GM18508 (cell line): Measurements from ENCODE around the gene MTARC2.
"Not testable (repeated sequence)": the region's sequence is repeated elsewhere in the genome, so short reads cannot be mapped to it uniquely, and the experiment has no call there.

Source experiments
- ATAC-seq: cut with Tn5 transposase; IDR thresholded peaks from one replicate; pipeline ENCODE4 v1.9.1; 2021; ENCODE audit warnings: moderate number of reproducible peaks; ENCODE audit not compliant: insufficient read depth, unreplicated experiment

MTARC2 gene

DNA sequence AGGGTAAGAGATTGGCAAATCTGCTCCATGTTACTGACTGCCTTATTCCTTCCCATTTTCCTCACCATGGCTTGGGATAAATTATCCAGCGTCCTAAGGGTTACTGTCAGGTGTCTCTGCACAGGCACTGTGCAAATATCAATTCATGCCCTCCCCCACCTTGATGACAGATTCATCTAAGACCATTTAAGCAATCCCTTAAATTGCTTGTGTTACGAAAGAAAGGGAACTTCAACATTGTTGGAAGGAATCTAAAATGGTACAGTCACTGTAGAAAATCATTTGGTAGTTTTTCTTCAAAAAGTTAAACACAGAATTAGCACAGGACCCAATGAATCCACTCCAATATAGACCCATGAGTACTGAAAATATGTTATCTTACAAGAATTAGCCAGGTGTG is 17.6 kb upstream of the MTARC2 start:
- no peak for ATAC-seq

DNA sequence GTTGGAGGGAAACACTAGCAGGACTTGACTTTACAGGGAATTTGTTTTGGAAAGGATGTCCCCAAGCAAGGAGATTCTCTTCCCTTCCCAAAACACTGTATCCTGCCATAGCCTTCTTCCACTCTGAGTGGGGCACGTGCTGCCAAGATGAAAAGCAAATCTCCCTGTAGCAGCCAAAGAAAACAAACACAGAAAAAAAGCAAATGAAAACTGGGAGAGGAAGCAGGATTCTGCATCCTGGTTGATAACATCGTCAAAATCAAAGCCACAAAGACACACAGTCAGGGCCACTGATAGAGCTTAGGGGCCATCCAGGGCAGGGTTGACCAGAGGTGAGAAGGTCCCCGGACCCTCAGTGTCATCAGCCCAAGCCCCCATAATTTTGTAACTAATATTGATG is 16.0 kb upstream of the MTARC2 start:
- ATAC-seq, result no peak

DNA sequence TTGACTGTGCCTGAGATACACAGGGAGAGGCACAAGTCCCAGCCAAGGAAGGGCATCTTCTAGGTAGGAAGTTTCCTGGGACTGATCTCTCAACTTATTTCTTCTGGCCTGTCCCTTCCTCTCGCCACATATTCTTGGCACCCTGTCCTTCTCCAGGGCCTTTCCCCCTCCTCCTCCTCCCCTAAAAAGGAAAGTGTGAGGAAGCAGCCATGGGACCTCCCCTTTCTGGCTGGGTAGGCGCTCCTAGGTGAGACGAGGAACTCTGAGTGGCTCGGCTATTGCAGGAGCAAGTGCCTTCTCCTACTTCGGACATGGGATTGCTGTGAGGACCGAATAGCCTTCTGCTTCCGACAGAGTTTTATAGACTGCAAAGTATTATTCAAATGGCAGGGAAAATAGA is 15.5 kb upstream of the MTARC2 start:
- ATAC-seq, result no peak

DNA sequence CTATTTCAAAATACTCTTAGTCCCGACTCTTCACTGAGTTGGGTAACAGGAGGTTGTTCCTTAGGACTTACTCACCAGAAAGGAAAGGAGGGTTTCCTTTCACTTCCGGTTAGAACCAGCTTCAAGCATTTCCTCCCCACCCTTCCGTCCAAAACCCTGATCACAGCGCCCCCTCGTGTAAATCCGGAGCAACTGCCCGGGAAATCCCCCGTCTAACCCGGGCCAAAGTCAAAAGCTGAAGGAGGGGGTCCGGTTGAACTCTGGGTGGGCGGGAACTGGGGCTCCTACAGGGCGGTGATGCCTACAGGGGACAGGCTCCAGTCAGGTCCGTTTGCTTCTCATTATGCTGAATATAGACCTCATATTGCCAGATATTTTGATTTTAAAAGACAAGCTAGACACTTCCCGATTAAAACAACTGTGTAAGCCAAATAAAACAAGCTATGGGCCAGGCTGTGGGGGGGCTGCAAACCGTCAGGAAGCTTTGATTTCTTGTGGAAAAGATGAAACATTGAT is 15.0 kb upstream of the MTARC2 start:
- ATAC-seq, result no peak

DNA sequence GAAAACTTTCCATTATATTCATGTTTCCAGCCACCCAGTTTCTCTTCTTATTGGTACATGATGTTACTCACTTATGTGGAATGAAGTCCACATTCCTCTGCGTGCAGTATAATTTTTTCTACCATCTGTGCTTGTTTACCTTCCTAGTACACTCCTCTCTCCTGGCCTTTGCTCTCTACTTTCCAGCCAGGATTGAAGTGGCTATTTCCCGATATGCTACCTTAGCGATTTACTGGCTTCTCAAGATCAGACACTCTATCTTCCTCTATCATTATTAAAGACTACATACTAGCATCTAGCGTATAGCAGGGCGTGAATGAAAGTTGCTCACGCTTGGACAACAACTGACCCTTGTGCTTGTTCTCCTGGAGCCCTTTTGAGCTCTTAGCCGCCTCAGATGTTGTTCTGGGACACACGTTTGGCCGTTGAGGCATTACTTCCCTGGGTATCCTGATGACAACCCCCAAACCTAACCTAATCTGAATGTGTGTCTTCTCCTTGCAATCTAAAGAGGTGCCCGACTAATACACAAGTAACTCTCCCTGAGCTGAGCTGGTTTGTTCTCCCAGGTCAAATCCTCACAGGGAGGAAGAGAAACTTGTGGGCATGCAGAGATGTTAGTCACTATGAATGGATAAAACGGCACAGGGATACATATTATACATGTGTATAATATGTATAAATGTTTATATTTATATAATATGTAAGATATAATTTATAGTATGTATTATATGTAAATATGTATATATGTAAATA is 13.4 kb upstream of the MTARC2 start:
- ATAC-seq, result no peak

DNA sequence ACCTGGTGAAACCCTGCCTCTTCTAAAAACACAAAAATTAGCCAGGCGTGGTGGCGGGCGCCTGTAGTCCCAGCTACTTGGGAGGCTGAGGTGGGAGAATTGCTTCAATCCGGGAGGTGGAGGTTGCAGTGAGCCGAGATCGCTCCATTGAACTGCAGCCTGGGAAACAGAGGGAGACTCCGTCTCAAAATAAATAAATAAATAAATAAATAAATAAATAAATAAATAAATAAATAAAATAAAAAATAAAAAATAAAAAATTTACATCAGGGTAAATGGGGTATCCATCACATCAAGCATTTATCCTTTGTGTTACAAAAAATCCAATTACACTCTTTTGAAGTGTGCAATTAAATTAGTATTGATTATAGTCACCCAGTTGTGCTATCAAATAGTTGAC is 11.8 kb upstream of the MTARC2 start:
- not testable (repeated sequence) for ATAC-seq

DNA sequence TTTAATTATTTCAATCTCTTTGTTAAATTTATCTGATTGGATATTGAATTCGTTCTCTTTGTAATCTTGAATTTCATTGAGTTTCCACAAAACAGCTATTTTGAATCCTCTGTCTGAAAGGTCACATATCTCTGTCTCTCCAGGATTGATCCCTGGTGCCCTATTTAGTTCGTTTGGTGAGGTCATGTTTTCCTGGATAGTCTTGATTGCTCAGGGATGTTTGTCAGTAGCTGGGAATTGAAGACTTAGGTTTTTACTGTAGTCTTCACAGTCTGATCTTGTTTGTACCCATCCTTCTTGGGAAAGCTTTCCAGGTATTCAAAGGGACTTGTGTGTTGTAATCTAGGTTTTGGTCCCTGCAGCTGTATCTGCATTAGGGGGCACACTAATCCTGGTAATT is 6.8 kb upstream of the MTARC2 start:
- ATAC-seq, result no peak

DNA sequence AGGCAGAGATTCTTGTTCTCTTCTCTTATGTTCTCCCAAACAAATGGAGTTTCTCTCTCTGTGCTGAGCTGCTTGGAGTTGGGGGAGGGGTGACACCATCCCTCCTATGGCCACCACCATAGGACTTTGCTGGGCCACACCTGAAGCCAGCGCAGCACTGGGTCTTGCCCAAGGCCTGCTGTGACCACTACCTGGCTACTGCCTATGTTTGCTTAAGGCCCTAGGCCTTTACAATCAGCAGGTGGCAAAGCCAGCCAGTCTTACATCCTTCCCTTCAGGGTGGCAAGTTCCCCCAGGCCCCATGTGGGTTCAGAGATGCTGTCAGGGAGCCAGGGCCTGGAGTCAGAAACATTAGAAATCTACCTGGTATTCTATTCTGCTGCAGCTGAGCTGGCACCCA is 6.3 kb upstream of the MTARC2 start:
- ATAC-seq, result no peak

DNA sequence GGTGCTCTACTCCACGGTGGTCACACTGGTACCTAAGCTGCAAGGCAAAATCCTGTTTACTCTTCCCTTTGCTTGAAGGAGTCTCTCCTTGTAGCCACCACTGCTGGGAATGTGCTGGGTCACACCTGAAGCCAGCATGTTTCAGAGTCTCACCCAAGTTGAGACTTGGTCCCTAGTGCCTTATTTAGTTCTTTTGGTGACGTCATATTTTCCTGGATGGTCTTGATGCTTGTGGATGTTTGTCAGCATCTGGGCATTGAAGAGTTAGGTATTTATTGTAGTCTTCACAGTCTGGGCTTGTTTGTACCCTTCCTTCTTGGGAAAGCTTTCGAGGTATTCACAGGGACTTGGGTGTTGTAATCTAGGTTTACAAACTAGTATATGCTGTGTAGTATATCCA is 5.6 kb upstream of the MTARC2 start:
- no peak for ATAC-seq

DNA sequence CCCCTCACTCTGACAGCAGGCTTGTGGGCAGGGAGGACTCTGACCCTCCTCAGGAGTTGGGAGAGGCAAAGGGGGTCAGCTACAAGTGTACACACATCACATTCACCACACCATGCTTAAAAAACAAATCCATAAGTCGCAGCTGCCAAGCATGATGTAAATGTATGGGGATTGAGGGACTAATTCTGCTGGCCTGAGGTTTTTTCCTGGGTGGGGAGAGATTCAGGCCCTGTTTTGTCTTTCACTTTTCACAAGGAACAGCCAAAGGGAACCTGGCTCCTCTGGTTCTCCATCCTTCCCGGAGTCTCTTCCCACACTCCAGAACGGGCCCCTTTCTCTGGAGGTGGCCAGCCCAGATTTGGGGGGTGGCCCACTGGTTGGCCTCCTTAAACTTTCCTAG is 1.3 kb upstream of the MTARC2 start:
- ATAC-seq, result no peak

DNA sequence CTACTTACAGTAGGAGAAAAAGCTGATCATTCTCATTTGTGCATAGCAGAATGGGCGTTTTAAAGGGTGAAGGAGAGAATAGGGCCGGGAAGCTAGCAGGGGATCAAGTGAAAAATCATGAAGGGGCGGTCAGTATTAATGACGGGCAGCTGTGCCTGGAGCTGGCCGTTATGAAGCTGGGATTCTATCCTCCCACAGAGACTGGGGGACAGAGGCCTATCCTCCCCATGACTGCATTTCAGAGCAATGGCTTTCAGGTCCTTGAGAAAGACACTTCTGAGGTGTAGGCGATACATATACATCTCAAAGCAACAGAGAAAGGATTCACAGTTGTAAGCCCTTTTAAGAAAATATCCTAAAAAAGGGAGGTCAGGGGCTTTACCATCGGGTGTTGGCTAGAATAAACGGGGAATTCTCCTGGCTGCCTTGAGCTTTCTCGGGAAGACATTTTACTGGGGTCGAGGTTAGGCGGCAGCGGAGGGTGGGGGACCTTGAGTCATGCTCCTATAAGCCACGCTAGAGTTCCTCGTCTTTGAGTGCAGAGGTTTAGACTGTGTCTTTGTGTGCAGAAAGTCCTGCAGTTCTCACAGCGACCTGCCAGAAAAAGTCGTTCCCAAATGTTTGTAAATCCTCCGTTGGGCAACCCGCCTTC is 559 bp upstream of the MTARC2 start:
- ATAC-seq, result no peak

DNA sequence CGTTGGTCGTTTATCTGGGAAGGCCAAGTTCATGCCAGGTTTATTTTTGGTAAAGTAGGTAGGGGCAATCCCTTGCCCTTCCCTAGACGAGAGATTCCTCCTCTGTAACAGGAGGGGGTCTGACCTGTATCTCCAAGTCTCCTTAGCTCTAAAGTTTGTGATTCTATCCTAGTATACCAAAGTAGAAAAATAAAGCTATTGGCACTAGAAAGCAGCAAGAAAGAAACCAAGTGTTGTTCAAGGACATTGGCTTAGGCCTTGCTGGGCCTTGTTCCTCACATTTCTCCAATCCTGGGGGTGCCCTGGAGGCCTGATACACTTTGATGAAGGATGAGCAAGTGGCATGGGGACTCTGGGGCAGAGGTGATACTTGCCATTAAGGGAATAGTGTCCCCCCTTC is 814 bp downstream of the MTARC2 start:
- no peak for ATAC-seq

DNA sequence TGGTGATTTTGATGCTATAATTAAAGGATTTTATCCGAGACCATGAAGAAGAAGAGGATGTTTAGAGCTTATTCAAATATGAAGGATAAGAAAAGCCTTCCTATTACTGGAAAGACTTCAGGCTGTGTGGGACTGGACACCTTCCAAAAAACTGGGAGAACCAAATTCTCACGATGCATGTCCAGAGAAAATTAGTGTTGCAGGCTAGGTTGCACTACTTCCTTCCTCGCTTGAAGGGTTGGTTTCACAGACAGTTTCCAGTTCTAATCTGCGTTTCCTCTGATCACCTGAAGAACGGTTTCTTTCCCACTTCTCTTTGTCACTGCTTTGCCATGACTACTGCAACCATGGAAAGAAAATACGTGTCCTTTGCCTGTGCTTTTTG is 2.0 kb downstream of the MTARC2 start:
- ATAC-seq, result no peak

DNA sequence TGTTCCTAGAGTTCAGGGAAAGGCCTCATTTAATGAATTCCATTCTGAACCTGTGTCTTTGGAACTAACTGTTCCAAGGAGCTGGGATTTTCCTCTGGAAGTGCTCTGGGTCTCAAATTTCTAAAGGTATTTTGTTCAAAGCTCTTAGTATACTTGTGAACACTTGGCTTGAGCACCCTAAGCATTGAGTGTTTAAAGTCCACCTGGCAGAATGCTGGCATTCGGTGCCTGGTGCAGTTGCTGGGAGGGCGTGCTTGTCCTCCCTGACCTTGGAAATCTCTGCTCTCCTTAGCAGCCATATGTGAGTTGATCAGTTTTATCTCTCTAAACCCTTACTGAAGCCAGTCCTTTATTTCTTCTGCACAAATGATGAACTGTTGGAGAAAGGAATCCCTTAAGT is 3.0 kb downstream of the MTARC2 start:
- no peak for ATAC-seq

DNA sequence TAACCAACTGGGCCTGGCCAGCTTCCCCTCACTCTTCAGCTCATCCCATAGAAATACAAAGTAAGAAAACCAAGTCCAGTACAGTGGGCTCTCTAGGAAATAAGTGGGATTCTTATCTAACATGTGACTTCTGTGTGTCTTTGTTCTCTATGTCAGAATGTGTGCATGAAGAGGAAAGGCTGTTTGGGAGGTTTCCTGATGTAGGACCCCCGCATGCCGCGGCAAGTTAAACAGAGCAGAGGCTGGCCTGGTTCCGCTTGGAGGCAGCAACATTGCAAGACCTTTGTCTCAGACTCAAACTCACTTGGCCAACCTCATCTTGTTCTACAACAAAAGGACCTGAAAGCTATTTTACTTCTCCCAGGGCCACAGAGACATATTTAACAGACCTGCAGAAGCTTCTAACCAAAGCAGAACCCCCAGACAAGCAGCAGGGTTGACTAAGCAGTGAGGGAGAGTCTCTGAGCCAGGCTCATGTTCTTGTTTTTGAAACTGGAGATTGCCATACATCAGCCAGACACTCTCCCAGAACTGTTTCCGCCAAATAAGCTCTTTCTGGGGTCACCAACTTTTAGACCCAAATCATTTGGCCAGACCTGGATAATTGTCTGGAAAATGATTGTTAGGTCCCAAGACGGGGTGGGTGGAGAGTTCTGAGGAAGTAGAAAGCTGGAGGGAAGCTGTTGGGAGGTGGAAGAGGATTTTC is 6.2 kb downstream of the MTARC2 start:
- no peak for ATAC-seq

DNA sequence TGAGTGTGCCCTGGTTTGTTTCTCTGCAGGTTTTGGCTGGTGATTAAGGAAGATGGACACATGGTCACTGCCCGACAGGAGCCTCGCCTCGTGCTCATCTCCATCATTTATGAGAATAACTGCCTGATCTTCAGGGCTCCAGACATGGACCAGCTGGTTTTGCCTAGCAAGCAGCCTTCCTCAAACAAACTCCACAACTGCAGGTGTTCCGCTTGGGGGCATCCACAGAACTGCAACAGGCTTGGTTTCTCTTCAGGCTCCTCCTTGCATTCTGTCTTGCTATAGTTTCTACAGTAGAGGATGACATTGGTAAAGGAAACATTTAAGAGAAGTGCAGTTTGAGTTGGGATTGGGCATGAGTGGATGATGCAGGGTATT is 6.8 kb downstream of the MTARC2 start:
- no peak for ATAC-seq

DNA sequence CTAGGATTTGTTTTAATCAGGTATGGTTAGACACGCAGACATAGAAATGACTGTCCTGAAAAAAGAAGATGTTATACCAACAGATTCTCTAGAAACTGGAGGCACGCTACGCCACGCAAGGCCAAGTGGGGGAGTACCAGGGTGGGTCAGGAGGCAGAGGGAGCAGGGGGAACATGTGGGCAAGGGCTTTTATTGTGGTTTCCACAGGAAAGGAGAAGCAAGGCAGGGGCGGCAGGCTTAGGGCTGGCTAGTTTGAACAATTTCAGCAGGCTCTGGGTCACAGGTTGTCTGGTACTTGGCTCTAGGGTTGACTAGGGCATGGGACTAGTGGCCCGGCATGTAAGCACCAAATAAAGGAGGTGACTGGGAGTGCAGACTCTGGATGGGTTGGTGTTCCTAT is 7.2 kb downstream of the MTARC2 start:
- no peak for ATAC-seq

DNA sequence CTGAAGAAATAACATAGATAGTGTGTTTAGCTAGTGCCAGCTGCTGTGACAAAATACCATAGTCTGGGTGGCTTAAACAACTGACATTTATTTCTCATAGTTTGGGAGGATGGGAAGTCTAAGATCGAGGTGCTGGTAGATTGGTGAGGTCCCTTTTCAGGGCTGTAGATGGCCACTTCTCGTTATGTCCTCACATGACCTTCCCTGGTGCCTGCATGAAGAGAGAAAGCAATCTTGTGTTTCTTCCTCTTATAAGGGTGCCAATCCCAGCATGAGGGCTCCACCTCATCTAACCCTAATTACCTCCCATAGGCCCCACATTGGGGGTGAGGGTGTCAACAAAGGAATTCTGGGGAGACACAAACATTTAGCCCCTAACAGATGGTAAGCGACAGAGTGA is 9.3 kb downstream of the MTARC2 start:
- ATAC-seq, result no peak

DNA sequence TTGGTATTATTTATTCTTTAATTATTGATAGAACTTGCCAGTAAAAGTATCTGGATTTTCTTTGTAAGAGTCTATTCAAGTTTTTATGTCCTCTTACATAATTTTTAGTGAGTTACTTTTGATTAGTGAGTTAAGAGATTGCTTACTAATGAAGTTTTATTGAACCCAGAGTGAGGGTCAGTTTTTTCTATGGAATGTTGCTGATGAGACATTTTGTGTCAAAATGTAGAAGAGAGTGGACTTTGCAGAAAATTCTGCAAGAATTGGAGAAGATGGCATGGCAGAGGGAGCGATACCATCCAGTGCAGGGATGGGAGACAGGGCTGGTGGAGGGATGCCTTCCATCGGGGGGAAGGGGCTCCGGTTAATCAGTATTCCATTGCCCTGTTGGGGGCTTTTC is 11.0 kb downstream of the MTARC2 start:
- no peak for ATAC-seq

DNA sequence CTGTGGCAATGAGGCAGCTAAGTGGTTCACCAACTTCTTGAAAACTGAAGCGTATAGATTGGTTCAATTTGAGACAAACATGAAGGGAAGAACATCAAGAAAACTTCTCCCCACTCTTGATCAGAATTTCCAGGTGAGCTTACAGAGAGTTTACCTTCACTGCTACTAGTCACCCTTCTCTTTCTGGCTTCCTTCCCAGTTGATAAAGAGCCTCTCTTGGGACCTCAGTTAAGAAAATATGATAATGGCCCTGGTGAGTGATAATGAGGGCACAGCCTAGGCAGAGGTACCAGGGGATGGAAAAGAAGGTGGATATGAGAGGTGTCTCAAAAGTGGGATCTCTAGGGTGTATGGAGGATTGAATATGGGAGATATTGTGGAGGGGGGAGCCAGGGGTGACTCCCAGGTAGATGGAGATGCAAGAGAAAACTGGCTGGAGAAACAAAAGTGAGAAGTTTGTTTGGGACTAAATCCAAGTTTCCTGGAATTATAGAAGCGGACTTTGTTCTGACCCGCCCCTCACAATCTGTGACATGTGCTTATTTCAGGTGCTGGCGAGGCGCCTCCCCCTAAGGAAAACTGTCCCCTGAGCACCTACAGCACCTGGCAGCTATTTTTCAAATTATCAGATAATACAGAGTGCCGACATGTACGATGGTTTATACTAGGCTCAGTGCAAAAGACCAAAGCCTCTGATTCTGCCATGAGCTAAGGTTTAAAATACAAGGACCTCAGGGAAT is 13.7 kb downstream of the MTARC2 start:
- ATAC-seq, result no peak

DNA sequence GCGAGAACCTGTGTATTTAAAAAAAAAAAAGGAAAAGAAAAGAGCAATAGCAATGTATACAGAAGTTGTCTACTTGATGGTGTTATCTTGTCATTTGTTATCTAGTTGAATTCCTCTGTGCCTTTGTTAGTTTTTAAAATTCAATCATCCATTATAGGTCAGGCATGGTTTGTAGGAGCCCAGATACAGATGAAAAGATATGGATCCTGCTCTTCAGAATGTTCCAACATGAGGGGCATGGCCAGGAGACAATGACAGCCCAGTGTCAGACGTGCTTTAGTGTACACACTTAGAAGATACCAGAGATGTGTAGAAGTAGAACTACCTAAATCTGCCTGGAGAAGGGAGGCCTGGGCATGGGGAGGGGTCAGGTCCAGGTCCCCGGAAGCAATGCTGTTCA is 16.6 kb downstream of the MTARC2 start:
- ATAC-seq, result no peak
